HG03159 (cell line): Measurements from ENCODE around the gene BHMT2.

ENCODE experiments used
- ATAC-seq: cut with Tn5 transposase; IDR thresholded peaks from one replicate; pipeline ENCODE4 v1.9.1; 2021; ENCODE audit warnings: mild to moderate bottlenecking, moderate library complexity; ENCODE audit not compliant: unreplicated experiment

Gene BHMT2

GRCh38 chr5:79069488-79070349 is at the start of gene BHMT2, which contains the start of gene DMGDH:
TSS of gene BHMT2 (plus strand) at chr5:79069767. CDS start at chr5:79069783, 16 bp downstream.
TSS of gene DMGDH (minus strand) at chr5:79069674. CDS start at chr5:79069620, 54 bp downstream.
- ATAC-seq, result no peak

- ATAC-seq, result no peak
Measured at GRCh38 chr5:79020861-79021561, 48.6 kb upstream of the BHMT2 start.

GRCh38 chr5:79021753-79022152 is 47.8 kb upstream of the BHMT2 start:
- no peak for ATAC-seq

- ATAC-seq, result no peak
Measured at GRCh38 chr5:79022771-79023170, 46.8 kb upstream of the BHMT2 start.

GRCh38 chr5:79023348-79023747 is 46.2 kb upstream of the BHMT2 start:
- ATAC-seq, result no peak

- no peak for ATAC-seq
Measured at GRCh38 chr5:79023947-79024346, 45.6 kb upstream of the BHMT2 start.

GRCh38 chr5:79025054-79025472 is 44.5 kb upstream of the BHMT2 start:
- ATAC-seq, result no peak

GRCh38 chr5:79030663-79031484 is 38.7 kb upstream of the BHMT2 start:
- ATAC-seq, result no peak

- ATAC-seq, result no peak
Measured at GRCh38 chr5:79031485-79031867, 38.1 kb upstream of the BHMT2 start.

- ATAC-seq, result no peak
Measured at GRCh38 chr5:79032031-79032695, 37.4 kb upstream of the BHMT2 start.

GRCh38 chr5:79032782-79033181 is 36.8 kb upstream of the BHMT2 start:
- ATAC-seq, result no peak

- ATAC-seq, result no peak
Measured at GRCh38 chr5:79035237-79035636, 34.3 kb upstream of the BHMT2 start.

- ATAC-seq, result no peak
Measured at GRCh38 chr5:79036769-79037168, 32.8 kb upstream of the BHMT2 start.

- ATAC-seq, result no peak
Measured at GRCh38 chr5:79042188-79042587, 27.4 kb upstream of the BHMT2 start.

- ATAC-seq, result no peak
Measured at GRCh38 chr5:79047199-79047598, 22.4 kb upstream of the BHMT2 start.

GRCh38 chr5:79048437-79048836 is 21.1 kb upstream of the BHMT2 start:
- no peak for ATAC-seq

- ATAC-seq, result no peak
Measured at GRCh38 chr5:79050498-79050897, 19.1 kb upstream of the BHMT2 start.

- no peak for ATAC-seq
Measured at GRCh38 chr5:79053321-79053720, 16.2 kb upstream of the BHMT2 start.

GRCh38 chr5:79055017-79055416 is 14.6 kb upstream of the BHMT2 start:
- ATAC-seq, result no peak

- no peak for ATAC-seq
Measured at GRCh38 chr5:79056847-79057246, 12.7 kb upstream of the BHMT2 start.

GRCh38 chr5:79059674-79060073 is 9.9 kb upstream of the BHMT2 start:
- no peak for ATAC-seq
